ENCODE results near the gene WASF2.

The WASF2 gene

DNA sequence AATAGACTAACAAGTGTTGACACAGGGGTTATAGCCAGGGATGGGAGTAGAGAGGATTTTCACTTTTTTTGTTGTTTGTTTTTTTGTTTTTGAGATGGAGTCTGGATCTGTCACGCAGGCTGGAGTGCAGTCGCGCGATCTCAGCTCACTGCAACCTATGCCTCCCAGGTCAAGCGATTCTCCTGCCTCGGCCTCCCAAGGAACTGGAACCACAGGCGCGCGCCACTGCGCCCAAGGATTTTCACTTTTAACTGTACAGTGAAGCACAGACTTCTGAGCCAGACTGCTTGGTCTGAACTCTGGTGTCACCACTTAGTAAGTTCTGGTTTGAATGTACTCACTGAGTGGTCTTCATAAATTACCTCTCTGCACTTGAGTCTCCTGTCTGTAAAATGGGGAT, 40.2 kb upstream of the WASF2 start:
- Histone ChIP-seq H3K79me2 (ENCODE audit: insufficient read depth, low read length) (no peaks in the 10 kb centered on the region), H3K36me3 (ENCODE audit: insufficient read depth, low read length) (peaks cover 21% of the 10 kb centered on the region), H3K27ac (ENCODE audit: low read length) (no peak overlapping the region), H3K4me3 (ENCODE audit: low read depth in 1 of 2, low read length in 2 of 2) (no peak overlapping the region), H4K20me1 (ENCODE audit: insufficient read depth, low read length) (peaks cover 3% of the 10 kb centered on the region; the same call in 1 of the 2 replicates), H3K9ac (ENCODE audit: low read depth, low read length) (no peak overlapping the region), H3K9me3 (ENCODE audit: insufficient read depth, low read length, severe bottlenecking) (no peaks in the 10 kb centered on the region), H3K27me3 (ENCODE audit: insufficient read depth, low read length, poor library complexity) (no peaks in the 10 kb centered on the region), H2AFZ (ENCODE audit: low read depth, low read length) (no peak overlapping the region), H3K4me1 (ENCODE audit: insufficient read depth, low read length) (peaks cover 14% of the 10 kb centered on the region), H3K4me2 (ENCODE audit: insufficient read depth, low read length) (no peak overlapping the region)
- TF ChIP-seq, protein P1, sequence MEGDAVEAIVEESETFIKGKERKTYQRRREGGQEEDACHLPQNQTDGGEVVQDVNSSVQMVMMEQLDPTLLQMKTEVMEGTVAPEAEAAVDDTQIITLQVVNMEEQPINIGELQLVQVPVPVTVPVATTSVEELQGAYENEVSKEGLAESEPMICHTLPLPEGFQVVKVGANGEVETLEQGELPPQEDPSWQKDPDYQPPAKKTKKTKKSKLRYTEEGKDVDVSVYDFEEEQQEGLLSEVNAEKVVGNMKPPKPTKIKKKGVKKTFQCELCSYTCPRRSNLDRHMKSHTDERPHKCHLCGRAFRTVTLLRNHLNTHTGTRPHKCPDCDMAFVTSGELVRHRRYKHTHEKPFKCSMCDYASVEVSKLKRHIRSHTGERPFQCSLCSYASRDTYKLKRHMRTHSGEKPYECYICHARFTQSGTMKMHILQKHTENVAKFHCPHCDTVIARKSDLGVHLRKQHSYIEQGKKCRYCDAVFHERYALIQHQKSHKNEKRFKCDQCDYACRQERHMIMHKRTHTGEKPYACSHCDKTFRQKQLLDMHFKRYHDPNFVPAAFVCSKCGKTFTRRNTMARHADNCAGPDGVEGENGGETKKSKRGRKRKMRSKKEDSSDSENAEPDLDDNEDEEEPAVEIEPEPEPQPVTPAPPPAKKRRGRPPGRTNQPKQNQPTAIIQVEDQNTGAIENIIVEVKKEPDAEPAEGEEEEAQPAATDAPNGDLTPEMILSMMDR (IDR thresholded peaks at IDR 0.05; ENCODE audit: borderline replicate concordance, extremely low read depth, low read length, poor library complexity, severe bottlenecking) = no peak
- no peak for TF ChIP-seq EZH2 (IDR thresholded peaks at IDR 0.05; ENCODE audit: borderline replicate concordance, low read depth, low read length, severe bottlenecking)
- DNase-seq (no peak), ATAC-seq (ENCODE audit: insufficient read depth, low read depth) (no peak)

DNA sequence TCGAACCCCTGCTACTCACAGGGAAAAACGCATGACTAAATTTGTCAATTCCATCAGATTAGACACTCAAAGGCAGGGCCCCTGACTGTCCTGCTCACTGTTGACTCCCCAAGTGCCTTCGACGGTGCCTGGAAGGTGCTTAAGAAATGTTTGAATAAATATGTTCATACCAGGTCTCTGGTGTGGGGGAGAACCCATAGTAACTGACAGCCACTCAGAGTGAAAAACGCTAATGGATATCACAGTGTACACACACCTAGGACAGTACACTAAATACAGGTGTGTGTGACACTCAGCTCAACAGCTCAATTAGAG, 39.7 kb upstream of the WASF2 start:
- Histone ChIP-seq H3K4me3 (ENCODE audit: low read depth in 1 of 2, low read length in 2 of 2) (no peak overlapping the region), H3K79me2 (ENCODE audit: insufficient read depth, low read length) (no peaks in the 10 kb centered on the region), H2AFZ (ENCODE audit: low read depth, low read length) (no peak overlapping the region), H3K27me3 (ENCODE audit: insufficient read depth, low read length, poor library complexity) (no peaks in the 10 kb centered on the region), H3K4me2 (ENCODE audit: insufficient read depth, low read length) (no peak overlapping the region), H3K36me3 (ENCODE audit: insufficient read depth, low read length) (peaks cover 16% of the 10 kb centered on the region), H4K20me1 (ENCODE audit: insufficient read depth, low read length) (no peaks in the 10 kb centered on the region; the same call in 1 of the 2 replicates), H3K9ac (ENCODE audit: low read depth, low read length) (no peak overlapping the region), H3K4me1 (ENCODE audit: insufficient read depth, low read length) (peaks cover 16% of the 10 kb centered on the region), H3K9me3 (ENCODE audit: insufficient read depth, low read length, severe bottlenecking) (no peaks in the 10 kb centered on the region), H3K27ac (ENCODE audit: low read length) (no peak overlapping the region)
- no peak for ATAC-seq (ENCODE audit: insufficient read depth, low read depth)
- TF ChIP-seq, protein P1 (IDR thresholded peaks at IDR 0.05; ENCODE audit: borderline replicate concordance, extremely low read depth, low read length, poor library complexity, severe bottlenecking) = no peak
- no peak for TF ChIP-seq EZH2 (IDR thresholded peaks at IDR 0.05; ENCODE audit: borderline replicate concordance, low read depth, low read length, severe bottlenecking)
- no peak for DNase-seq

DNA sequence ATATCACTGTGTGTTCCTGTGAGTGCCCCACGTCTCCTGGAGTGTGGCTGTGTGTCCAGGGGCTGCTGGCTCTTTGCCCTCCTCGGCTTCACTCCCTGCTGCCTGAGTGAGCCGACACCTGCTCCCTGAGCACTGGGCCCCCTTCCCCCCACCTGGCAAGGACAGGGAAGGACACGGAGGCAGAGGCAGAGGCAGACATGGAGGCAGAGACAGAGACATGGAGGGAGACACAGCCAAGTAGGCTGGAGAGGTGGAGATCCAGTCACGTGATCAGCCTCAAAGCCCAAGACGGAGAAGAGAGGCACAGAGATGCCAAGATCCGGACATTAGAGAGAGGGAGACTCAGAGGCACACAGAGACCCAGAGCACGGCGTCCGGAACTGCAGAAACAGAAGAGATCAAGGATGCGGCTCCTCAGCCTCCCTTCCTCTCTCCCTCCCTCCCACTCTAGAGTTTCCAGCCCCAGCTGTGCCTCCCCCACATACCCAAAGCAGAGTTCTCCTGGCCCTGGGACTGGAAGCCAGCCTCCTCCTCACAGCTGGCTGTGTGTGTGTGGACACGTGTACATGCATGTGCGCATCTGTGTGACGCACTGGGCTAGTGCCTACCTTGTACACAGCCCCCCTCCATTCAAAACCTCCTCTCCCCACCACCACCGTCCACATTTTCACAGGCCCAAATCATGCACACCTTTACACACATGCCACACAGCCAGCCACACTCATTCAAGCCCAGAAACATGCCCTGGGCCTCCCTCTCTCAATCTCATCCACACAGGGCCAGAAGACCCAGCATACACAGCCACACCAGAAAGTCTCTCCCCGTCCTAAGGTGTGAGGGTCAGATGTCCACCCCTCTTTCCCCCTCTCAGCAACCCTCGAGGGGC, 39.1 kb upstream of the WASF2 start:
- H3K9me3 ChIP-seq (ENCODE audit: insufficient read depth, low read length, severe bottlenecking) = no peaks in the 10 kb centered on the region
- H3K27ac ChIP-seq (ENCODE audit: low read length) = no peak overlapping the region
- H3K4me3 ChIP-seq (ENCODE audit: low read depth in 1 of 2, low read length in 2 of 2) = no peak overlapping the region
- peaks cover 16% of the 10 kb centered on the region for H3K36me3 ChIP-seq (ENCODE audit: insufficient read depth, low read length)
- H4K20me1 ChIP-seq (ENCODE audit: insufficient read depth, low read length) = no peaks in the 10 kb centered on the region; the same call in 1 of the 2 replicates
- TF ChIP-seq, protein P1 (IDR thresholded peaks at IDR 0.05; ENCODE audit: borderline replicate concordance, extremely low read depth, low read length, poor library complexity, severe bottlenecking) = no peak
- TF ChIP-seq EZH2 (IDR thresholded peaks at IDR 0.05; ENCODE audit: borderline replicate concordance, low read depth, low read length, severe bottlenecking) = no peak
- no peak overlapping the region for H2AFZ ChIP-seq (ENCODE audit: low read depth, low read length)
- H3K4me1 ChIP-seq (ENCODE audit: insufficient read depth, low read length) = peaks cover 16% of the 10 kb centered on the region
- no peak overlapping the region for H3K4me2 ChIP-seq (ENCODE audit: insufficient read depth, low read length)
- no peaks in the 10 kb centered on the region for H3K27me3 ChIP-seq (ENCODE audit: insufficient read depth, low read length, poor library complexity)
- ATAC-seq (ENCODE audit: insufficient read depth, low read depth) = no peak
- no peaks in the 10 kb centered on the region for H3K79me2 ChIP-seq (ENCODE audit: insufficient read depth, low read length)
- no peak for DNase-seq
- no peak overlapping the region for H3K9ac ChIP-seq (ENCODE audit: low read depth, low read length)

All from DND-41 (cell line).